GM18505 (cell line): ENCODE measurements around the gene ZBTB17.
"Not testable (repeated sequence)": the region's sequence is repeated elsewhere in the genome, so short reads cannot be mapped to it uniquely, and the experiment has no call there.

Experiments used
- ATAC-seq: cut with Tn5 transposase; IDR thresholded peaks from one replicate; pipeline ENCODE4 v1.9.1; 2021; ENCODE audit not compliant: unreplicated experiment
- POLR2A ChIP-seq: IDR thresholded peaks from 4 replicates; pipeline ENCODE4 v1.6.1; 2011; ENCODE audit warnings: borderline replicate concordance; ENCODE audit not compliant: insufficient read depth, insufficient read length; ENCODE audit errors: extremely low read depth

The ZBTB17 gene

GRCh38 chr1:15975805-15976680 is at the start of gene ZBTB17:
TSS of gene ZBTB17 (minus strand) at chr1:15976101. CDS start at chr1:15948495, 27,606 bp downstream.
- ATAC-seq, result peak; percentile 68
- peak; percentile 76 for TF ChIP-seq POLR2A

GRCh38 chr1:16023050-16023653 is 47.3 kb upstream of the ZBTB17 start:
- TF ChIP-seq POLR2A, result no peak
- no peak for ATAC-seq

- TF ChIP-seq POLR2A, result no peak
- ATAC-seq, result no peak
These were observed 46.5 kb upstream of the ZBTB17 start for GRCh38 chr1:16022393-16022792.

GRCh38 chr1:16021681-16022080 is 45.8 kb upstream of the ZBTB17 start, which contains the start of gene CLCNKA:
TSS of gene CLCNKA (plus strand) at chr1:16022036. CDS start at chr1:16022620, 584 bp downstream.
- no peak for TF ChIP-seq POLR2A
- no peak for ATAC-seq

GRCh38 chr1:16020878-16021277 is 45.0 kb upstream of the ZBTB17 start:
- not testable (repeated sequence) for ATAC-seq

- TF ChIP-seq POLR2A, result no peak
- no peak for ATAC-seq
These were observed 44.4 kb upstream of the ZBTB17 start for GRCh38 chr1:16020325-16020724.

- TF ChIP-seq POLR2A, result no peak
These were observed 43.9 kb upstream of the ZBTB17 start for GRCh38 chr1:16019644-16020277.

GRCh38 chr1:16018749-16019643 is 43.1 kb upstream of the ZBTB17 start:
- TF ChIP-seq POLR2A, result no peak
- no peak for ATAC-seq

More at GRCh38 chr1:16019644-16020277, 43.9 kb upstream of the ZBTB17 start:
- no peak for ATAC-seq

GRCh38 chr1:16018308-16018707 is 42.4 kb upstream of the ZBTB17 start:
- TF ChIP-seq POLR2A, result no peak
- no peak for ATAC-seq

- no peak for ATAC-seq
- no peak for TF ChIP-seq POLR2A
These were observed 41.8 kb upstream of the ZBTB17 start, which contains the start of gene HSPB7 for GRCh38 chr1:16017461-16018303. TSS of gene HSPB7 (minus strand) at chr1:16018043. CDS start at chr1:16017963, 80 bp downstream.

GRCh38 chr1:16017076-16017460 is 41.2 kb upstream of the ZBTB17 start:
- no peak for ATAC-seq
- no peak for TF ChIP-seq POLR2A
